Activated T-cell treated with anti-CD3 and anti-CD28 coated beads for 4 hours (primary cell): ENCODE data around the gene SKIDA1.
A peak's percentile ranks its signal among the peaks of the same experiment; 100 is the strongest.
"Not testable (repeated sequence)": the region's sequence is repeated elsewhere in the genome, so short reads cannot be mapped to it uniquely, and the experiment has no call there.

Source experiments
- DNase-seq: peaks from one replicate; pipeline ENCODE4 v3.0.0-alpha.2; 2020

The SKIDA1 gene

GRCh38 chr10:21525367-21526187 is at the start of gene SKIDA1:
TSS of gene SKIDA1 (minus strand) at chr10:21525682. CDS start at chr10:21517822, 7,860 bp downstream.
- DNase-seq: peak; percentile 35

DNA sequence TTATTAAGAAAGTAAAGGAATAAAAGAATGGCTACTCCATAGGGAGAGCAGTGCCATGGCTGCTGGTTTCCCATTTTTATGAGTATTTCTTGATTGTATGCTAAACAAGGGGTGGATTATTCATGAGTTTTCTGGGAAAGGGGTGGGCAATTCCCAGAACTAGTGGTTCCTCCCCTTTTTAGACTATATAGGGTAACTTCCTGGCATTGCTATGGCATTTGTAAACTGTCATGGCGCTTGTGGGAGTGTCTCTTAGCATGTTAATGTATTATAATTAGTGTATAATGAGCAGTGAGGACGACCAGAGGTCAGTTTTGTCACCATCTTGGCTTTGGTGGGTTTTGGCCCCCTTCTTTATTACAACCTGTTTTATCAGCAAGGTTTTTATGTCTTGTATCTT is 49.0 kb upstream of the SKIDA1 start:
- DNase-seq: not testable (repeated sequence)

- DNase-seq: no peak
These were observed 47.1 kb upstream of the SKIDA1 start for GRCh38 chr10:21572578-21572977.

DNA sequence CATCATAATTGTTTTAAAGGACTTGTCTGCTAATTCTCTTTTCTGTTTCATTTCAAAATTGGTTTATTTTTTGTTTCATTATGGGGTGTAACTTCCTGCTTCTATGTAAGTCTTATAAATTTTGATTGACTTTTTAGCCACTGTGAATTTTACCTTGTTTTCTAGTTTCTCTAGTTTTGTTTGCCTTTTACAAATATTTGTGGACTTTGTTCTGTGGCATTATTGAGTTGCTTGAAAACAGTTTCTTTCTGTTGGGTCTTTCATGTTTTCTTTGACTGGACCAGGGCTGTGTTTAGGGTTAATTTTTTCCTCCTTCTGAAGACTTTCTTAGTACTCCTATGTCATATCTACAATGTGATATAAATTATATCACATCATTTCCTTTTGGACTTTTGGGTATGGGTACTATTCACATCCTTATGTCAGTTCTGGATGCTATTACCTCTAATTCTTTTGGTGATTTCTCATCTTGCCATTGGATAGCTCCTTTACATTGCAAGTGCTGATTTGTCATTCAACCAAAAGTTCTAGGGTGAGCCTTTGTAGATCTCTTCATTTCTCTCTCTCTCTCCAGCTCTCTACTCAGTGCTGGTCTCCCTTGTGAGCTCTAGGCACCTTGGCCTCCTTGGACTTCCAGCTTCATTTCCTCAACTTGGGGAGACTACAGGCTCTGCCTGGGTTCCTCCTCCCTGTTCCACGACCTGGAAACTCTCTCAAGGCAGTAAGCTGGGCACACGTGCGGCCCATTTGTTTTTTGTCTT is 45.5 kb upstream of the SKIDA1 start:
- DNase-seq: no peak

DNA sequence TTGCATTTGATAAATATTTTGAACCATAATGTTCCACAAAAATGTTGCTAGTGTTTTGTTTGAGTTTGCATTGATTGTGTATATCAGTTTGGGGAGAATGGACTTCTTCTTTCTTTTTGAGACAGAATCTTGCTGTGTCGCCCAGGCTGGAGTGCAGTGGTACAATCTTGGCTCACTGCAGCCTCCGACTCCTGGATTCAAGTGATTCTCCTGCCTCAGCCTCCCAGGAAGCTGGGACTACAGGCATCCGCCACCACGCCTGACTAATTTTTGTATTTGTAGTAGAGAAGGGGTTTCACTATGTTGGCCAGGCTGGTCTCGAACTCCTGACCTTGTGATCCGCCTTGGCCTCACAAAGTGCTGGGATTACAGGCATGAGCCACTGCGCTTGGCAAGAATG is 33.5 kb upstream of the SKIDA1 start:
- not testable (repeated sequence) for DNase-seq

DNA sequence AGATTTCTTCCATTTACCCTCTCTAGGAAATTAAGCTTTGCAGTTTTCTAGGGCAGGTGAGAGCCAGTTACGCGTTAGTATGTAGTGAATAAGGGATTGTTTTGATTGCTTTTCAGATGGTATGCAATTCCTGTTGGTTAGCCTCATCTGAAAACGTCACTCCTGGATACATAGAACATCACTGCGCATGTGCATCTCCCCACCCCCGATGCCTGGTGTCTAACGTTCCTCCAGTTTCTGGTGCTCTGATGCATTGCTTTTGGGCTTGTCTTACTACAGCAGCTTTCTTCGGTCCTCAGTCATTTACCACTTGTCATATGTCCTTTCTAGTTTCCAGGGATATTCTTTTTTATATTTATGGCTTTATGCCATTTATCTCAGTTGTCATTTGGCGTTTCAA is 31.0 kb upstream of the SKIDA1 start:
- DNase-seq: no peak

DNA sequence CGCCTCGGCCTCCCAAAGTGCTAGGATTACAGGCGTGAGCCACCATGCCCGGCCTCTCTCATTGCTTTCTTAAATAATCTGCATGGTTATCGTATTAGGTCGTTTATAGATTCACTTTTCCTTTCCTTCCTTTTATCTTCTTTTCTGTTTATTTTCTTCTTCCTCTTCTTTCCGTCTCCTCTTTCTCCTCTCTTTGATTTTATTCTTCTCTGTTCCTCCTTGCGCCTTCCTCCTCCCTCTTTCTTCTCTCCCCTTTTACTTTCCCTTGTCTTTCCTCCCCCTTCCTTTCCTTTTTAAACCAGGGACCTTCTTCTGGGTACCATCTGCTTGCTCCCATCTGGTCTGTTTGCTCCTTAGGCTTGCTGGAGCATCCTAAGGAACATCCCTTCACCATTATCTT is 27.2 kb upstream of the SKIDA1 start:
- no peak for DNase-seq

DNA sequence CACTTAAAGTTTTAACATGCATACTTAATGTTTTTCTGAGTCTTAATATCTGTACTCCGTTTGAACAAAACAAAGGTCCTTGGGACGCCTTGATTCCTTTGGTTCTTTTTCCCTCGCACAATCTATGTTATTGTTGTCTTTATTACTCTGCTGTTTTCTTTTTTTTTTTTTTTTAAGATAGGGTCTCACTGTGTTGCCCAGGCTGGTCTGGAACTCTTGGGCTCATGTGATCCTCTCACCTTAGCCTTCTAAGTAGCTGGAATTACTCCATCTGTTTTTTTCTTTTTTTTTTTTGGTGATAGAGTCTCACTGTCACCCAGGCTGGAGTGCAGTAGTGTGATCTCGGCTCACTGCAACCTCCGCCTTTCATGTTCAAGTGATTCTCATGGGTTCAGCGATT is 21.8 kb upstream of the SKIDA1 start:
- DNase-seq: no peak

DNA sequence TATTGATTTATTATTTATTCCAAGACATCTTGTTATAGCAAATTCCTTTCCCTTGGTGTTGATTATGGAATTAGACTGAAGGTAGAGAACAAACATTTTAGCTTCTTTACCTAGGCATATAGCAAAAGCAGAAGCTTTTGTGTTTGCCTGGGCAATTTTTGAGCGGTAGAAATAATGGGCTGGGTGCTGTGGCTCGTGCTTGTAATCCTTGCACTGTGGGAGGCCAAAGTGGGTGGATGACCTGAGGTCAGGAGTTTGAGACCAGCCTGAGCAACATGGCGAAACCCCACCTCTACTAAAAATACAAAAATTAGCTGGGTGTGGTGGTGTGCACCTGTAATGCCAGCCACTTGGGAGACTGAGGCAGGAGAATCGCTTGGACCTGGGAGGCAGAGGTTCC is 15.2 kb upstream of the SKIDA1 start:
- DNase-seq: not testable (repeated sequence)

DNA sequence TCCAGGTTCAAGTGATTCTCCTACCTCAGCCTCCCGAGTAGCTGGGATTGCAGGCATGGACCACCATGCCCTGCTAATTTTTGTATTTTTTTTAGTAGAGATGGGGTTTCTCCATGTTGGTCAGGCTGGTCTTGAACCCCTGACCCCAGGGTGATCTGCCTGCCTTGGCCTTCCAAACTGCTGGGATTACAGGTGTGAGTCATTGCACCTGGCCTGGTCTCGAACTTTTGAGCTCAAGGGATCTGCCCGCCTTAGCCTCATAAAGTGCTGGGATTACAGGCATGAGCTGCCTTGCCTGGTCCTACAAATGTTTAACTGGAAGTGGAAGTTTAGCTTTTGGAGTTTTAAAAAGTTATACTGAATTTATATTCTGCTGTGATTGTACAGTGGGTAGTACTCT is 11.4 kb upstream of the SKIDA1 start:
- DNase-seq: no peak

DNA sequence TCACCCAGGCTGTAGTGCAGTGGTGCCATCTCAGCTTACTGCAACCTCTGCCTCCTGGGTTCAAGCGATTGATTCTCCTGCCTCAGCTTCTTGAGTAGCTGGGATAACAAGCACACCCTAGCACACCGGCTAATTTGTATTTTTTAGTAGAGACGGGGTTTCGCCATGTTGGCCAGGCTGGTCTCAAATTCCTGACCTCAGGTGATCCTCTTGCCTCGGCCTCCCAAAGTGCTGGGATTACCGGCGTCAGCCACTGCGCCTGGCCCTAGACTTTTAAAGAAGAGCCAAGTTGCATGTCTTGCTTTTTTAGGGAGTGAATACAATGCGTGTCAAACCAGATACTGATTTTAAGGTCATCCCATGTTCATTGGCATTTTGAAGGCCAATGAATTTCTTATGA is 10.5 kb upstream of the SKIDA1 start:
- not testable (repeated sequence) for DNase-seq

DNA sequence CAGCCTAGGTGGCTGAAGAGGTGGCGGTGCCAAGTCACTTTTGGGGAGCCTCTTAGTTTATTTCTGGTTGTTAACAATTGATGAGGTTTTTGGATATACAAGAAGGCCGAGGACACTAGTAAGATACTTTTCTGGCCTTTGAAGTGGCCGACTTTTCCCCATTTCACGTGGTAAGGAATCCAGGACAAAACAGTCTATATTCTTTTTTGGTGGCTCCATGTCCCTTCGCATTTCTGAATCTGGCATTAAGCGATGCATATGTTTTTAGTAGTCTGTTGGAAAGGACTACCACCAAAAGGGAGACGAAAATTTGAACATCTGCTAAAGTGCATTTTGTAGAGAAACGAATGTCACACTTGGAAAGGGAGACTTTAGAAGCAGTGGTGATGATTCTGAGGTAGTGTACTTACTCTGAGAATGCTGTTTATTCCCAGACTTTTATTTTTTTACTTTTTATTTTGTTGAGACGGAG is 10.0 kb upstream of the SKIDA1 start:
- no peak for DNase-seq

- DNase-seq: peak; percentile 21
These were observed 9.4 kb upstream of the SKIDA1 start for GRCh38 chr10:21534604-21535493.

DNA sequence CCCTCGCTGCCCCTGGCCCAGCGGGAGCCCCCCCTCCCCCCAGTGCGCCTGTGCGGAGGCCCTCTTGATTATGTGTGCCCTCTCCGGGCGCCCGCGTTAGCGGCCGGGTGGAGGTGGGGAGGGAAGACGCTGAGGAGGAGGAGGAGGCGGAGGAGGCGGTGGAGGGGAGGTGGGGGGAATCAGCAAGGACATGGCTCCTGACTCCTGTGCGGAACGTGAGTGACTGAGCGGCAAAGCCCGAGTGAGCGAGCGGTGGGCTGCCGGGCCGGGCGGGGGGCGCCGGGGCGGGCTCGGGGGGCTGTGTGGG is 8.8 kb upstream of the SKIDA1 start:
- DNase-seq: no peak

GRCh38 chr10:21533467-21534279 is 8.2 kb upstream of the SKIDA1 start, which contains the start of gene MLLT10:
TSS of gene MLLT10 (plus strand) at chr10:21534232. CDS start at chr10:21534645, 413 bp downstream.
- peak; percentile 80 for DNase-seq

DNA sequence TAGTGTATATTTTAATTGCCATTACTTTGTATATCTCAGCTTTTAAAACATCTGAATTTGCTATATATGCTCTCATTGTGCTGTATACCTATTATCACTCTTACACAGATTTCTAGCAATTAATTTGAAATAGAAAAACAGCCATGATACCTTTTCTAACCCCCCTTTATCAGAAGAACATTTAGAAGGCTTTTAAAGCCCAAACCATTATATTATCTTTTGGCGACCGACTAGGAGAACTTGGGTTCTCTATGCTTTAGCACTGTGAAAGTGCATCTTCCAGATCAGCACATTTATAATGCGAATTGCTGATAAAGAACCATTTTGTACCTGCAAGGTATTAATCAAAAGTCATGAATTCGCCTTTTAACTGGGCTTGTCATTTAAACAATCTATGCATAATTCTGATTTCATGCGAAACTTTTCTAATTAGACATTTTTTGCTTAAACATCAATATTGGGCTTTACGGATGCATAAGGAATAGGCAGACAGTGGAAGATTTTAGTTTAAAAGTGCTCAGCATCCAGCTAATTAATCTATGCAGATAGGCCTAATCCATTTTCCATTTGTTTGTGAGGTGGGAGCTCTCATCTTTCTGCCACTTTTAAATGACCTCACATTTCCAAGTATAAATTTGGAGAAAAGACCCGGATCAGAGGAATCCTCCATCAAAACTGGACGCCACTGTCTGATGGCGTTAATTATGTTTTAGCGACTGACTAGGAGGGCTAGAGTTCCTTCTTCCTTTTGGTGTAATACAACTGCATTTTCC is 7.4 kb upstream of the SKIDA1 start:
- DNase-seq: no peak

GRCh38 chr10:21531164-21531563 is 5.7 kb upstream of the SKIDA1 start:
- DNase-seq: no peak

DNA sequence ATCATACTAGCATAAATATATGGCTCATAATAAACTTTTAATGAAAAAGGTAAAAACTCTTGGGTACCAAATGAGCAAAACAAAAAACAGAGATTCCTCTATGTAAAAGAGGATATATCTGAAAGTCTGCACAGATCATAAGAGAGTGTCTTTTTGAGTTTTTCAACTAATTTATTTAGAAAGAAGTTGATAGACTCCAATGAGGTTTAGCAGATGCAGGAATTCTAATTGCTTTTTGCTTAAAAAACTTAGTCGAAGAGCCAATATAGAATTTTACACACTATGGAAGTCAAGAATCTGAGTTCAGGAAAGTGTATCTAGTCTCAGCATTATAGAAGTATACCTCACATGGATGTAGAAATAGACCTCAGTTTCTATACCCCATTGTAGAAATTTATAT is 5.2 kb upstream of the SKIDA1 start:
- DNase-seq: no peak

DNA sequence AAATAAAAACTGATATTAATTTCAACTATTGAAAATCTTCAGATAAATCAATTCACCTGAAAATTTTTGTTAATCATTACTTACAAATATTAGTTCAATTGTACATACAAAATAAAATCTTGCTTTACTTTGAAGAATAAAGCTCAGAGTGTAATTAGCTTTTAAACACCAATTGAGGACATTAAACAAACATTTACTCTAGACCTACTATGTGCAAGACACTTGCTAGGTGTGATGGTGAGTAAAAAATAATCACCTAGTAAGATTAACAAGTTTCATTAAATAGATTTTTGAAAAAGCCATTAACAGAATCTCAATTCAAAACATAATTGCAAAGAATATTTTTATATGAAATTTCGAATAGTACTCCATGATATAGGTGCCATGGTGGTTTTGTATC is 4.7 kb upstream of the SKIDA1 start:
- no peak for DNase-seq

DNA sequence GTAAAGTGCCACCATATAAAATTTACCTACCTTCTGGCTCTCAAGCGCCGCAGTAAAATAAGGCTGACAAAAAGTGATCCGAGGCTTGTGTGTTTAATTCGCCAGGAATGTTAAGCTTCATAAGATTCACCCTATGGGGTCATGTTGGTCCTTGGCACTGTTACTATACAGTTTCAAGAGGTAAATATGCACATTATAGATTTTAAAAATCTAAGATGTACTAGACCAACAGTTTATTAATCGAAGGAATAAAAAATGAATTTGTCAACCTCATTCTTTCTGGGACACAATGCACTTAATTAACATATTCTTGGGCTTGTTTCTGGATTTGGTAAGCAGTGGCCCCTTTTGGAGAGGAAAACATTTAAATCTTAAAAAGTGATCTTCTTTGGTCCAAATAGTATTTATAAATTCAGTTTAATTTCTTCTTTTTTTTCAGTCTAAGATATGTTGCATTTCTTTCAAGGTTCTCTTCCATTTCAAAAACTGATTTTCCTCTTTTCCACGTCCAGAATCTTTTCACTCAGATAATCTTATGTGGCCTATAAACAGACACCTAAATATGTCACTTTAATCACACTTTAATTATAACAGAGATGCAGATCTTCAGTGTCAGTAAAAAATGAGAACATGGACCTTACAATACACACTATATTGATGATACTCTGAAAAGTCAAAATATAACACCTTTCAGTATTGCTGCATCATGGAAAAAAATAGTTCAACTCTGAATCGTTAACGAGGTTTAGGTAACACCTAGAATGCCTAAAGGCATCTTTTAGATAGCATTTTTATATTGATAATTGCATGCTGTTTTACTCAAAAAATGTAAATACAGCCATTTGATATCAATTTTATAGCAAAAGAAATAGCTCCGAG is 3.8 kb upstream of the SKIDA1 start:
- no peak for DNase-seq
